ENCODE results near the gene MSRB2.

Gene MSRB2

GRCh38 chr10:23099079-23099478 lies 3.7 kb downstream of the MSRB2 start (continued):
- no peak for TF ChIP-seq TSHZ2 (CRISPR knock-in tag; IDR thresholded peaks at IDR 0.05)
- TF ChIP-seq ZNF70 (CRISPR knock-in tag; IDR thresholded peaks at IDR 0.05) = no peak
- no peak for TF ChIP-seq TCF4 (CRISPR knock-in tag; IDR thresholded peaks at IDR 0.05; ENCODE audit: borderline replicate concordance)
- TF ChIP-seq PPARA (CRISPR knock-in tag; IDR thresholded peaks at IDR 0.05; ENCODE audit: borderline replicate concordance) = no peak

- TF ChIP-seq CREB5 (CRISPR knock-in tag; IDR thresholded peaks at IDR 0.05; ENCODE audit: low read depth) = no peak
- no peak for TF ChIP-seq CSRNP3 (CRISPR knock-in tag; IDR thresholded peaks at IDR 0.05)
- TF ChIP-seq GLIS3 (CRISPR knock-in tag; IDR thresholded peaks at IDR 0.05) = no peak
- TF ChIP-seq ZNF565 (CRISPR knock-in tag; conservative IDR thresholded peaks at IDR 0.05; ENCODE audit: low read depth) = no peak
- TF ChIP-seq ZFP3 (CRISPR knock-in tag; IDR thresholded peaks at IDR 0.05) = no peak
- no peak for TF ChIP-seq BACH2 (CRISPR knock-in tag; IDR thresholded peaks at IDR 0.05; ENCODE audit: borderline replicate concordance)
- no peak for TF ChIP-seq POU6F1 (CRISPR knock-in tag; IDR thresholded peaks at IDR 0.05; ENCODE audit: borderline replicate concordance, low read depth)
- no peak for TF ChIP-seq TCF4 (CRISPR knock-in tag; IDR thresholded peaks at IDR 0.05; ENCODE audit: borderline replicate concordance)
- no peak for ATAC-seq
Measured at GRCh38 chr10:23099816-23100215, 4.4 kb downstream of the MSRB2 start.

GRCh38 chr10:23100331-23101030 lies 5.1 kb downstream of the MSRB2 start:
- TF ChIP-seq RARB (CRISPR knock-in tag; IDR thresholded peaks at IDR 0.05) = no peak
- TF ChIP-seq TOX (CRISPR knock-in tag; IDR thresholded peaks at IDR 0.05; ENCODE audit: borderline replicate concordance) = no peak
- no peak for TF ChIP-seq CSDC2 (CRISPR knock-in tag; IDR thresholded peaks at IDR 0.05)
- TF ChIP-seq ZFP30 (CRISPR knock-in tag; IDR thresholded peaks at IDR 0.05) = no peak
- TF ChIP-seq ESRRG (CRISPR knock-in tag; IDR thresholded peaks at IDR 0.05) = no peak
- TF ChIP-seq ARNTL (CRISPR knock-in tag; IDR thresholded peaks at IDR 0.05; ENCODE audit: borderline replicate concordance, low read depth) = no peak
- no peak for TF ChIP-seq GLIS3 (CRISPR knock-in tag; IDR thresholded peaks at IDR 0.05)
- TF ChIP-seq OSR1 (CRISPR knock-in tag; IDR thresholded peaks at IDR 0.05) = no peak
- TF ChIP-seq ZC3H10 (CRISPR knock-in tag; IDR thresholded peaks at IDR 0.05) = no peak
- TF ChIP-seq ZNF565 (CRISPR knock-in tag; conservative IDR thresholded peaks at IDR 0.05; ENCODE audit: low read depth) = no peak
- no peak for TF ChIP-seq BACH2 (CRISPR knock-in tag; IDR thresholded peaks at IDR 0.05; ENCODE audit: borderline replicate concordance)
- no peak for TF ChIP-seq TCF4 (CRISPR knock-in tag; IDR thresholded peaks at IDR 0.05; ENCODE audit: borderline replicate concordance)
- TF ChIP-seq PATZ1 (CRISPR knock-in tag; IDR thresholded peaks at IDR 0.05; ENCODE audit: borderline replicate concordance) = no peak
- ATAC-seq = no peak

Measured in SK-N-SH treated with all-trans-retinoic acid at 6 μM for 48 hours (cell line).